GM19467 (cell line): Measurements from ENCODE around the gene RIN1.

Source experiments
- ATAC-seq: cut with Tn5 transposase; IDR thresholded peaks from one replicate; pipeline ENCODE4 v1.9.1; 2021; ENCODE audit warnings: mild to moderate bottlenecking, moderate library complexity; ENCODE audit not compliant: unreplicated experiment

The RIN1 gene

DNA sequence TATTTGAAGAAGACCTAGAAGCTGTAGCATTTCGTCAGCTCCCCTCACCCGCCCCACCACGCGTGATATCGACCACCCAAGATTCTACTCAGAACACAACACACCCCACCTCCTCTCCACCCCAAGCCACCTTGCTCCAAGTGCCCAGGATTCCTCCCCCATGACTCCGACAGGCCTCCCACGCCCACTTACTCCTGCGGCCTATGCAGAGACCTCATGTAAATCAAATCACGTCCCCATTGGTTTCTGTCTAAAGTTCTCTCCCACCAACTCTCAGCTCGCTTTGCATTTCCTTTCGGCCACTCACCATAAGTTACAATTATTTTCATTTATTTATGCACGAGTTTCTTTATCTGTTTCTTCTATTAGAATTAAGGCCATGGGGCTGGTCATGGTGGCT lies 33.6 kb downstream of the RIN1 start:
- ATAC-seq, result no peak

DNA sequence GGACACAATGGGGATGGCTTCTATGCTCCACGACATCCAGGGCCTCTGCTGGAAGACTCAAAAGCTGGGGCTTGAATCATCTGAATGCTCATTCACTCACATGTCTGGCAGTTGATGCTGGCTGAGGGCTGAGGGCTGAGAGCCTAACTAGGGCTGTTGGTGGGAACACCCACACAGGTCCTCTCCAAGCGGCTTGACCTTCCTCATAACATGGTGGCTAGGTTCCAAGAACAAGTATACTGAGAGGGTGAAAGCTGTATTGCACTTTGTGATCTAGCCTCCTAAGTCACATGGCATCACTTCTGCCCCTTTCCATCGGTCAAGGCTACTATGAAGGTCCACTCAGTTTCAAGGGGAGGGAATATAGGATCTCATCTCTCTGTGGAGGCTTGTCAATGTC lies 37.0 kb downstream of the RIN1 start:
- no peak for ATAC-seq

DNA sequence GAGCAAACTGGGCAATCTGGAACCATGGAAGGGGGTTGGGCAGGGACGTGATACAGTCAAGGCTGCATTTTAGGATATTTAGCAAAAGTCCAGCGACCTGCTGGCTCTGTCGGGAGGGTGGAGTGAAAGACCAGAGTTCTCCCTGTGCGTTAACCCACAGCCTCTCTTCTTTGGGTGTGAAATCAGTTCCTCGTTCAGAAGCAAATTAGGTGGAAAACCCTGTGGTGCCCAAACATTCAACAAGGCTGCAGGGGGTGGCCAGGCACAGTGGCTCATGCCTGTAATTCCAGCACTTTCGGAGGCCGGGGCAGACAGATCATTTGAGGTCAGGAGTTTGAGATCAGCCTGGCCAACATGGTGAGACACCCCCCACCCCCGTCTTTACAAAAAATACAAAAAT lies 38.6 kb downstream of the RIN1 start:
- no peak for ATAC-seq

GRCh38 chr11:66294626-66295620 lies 41.3 kb downstream of the RIN1 start:
- no peak for ATAC-seq

GRCh38 chr11:66293777-66294625 lies 42.2 kb downstream of the RIN1 start:
- ATAC-seq, result no peak

DNA sequence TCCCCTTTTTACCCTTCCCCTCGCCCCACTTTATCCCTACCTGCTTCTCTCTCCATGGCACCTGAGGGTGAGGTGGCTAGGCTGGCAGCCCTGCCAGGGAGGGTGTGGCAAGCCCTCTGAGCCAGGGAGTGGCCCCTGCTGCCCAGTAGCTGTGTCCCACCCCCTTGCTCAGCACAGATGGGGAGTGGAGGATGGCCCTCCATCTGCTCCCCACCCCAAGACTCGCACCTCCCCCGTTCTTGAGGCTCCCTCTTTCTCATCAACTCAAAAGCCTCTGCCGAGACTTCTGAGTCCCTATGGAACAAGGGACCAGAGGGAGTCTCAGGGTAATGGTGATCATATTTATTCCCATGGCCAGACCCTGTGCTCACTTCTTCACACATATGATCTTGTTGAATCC lies 42.9 kb downstream of the RIN1 start:
- ATAC-seq, result no peak

DNA sequence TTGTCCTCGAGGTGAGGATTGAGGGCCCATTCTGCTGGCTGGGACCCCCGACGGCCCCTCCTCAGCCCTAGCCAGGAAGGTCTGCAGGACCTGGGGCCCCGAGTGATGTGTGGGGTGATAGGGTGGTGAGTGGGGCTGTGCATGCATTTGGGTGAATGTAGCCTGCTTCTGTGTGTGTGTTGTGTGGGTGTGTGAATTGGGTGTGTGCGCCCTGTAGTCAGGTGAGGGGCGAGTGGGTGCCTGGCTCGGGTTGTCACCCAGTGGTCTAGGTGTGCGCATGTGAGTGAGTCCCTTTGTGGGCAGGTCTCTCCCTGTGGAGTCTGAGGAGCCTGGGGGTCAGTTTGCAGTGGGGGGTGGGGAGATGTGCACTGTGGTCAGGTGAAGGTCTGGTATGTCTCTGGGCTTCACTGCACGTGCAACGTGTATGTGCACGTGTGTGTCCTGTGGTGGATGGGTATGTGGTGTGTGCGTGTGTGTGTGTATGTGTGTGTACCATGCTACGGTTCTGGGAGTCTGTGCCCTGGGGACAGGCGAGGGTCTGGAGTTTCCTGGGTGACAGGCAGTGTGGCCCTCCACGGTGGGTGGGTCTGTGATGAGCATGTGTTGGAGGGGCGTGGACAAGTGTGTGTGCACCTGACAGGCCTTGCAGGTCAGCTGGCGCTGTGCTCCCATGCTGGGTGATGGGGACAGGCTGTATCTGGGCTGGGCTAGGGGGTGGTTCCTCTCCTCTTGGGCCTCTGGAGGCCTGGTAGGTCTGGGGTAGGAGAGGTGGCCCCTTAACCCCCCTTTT lies 43.5 kb downstream of the RIN1 start:
- no peak for ATAC-seq

GRCh38 chr11:66291706-66292542 lies 44.3 kb downstream of the RIN1 start, which contains the start of gene TMEM151A:
TSS of gene TMEM151A (plus strand) at chr11:66291894. CDS start at chr11:66292014, 120 bp downstream.
- ATAC-seq, result no peak

DNA sequence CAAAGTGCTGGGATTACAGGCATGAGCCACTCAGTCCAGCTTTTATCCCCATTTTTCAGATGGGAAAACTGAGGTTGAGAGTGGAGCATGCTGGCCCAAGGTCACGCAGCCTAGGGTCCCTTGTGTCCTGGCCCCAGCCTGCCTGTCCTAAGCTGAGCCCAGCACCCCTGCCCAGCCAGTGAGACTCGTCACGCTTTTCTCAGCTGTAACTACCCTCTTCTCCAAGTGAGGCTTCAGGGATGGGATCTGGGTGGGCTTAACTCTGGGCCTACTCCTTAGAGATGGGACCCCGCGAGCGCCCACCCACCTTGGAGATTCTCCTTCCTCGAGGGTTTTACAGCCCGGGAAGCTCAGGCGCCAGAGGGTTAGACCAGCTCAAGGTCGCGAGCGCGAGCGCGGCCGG lies 44.9 kb downstream of the RIN1 start:
- no peak for ATAC-seq

- ATAC-seq, result no peak
Measured at GRCh38 chr11:66290330-66290621, 46.0 kb downstream of the RIN1 start.

- ATAC-seq, result peak; percentile 30
Measured at GRCh38 chr11:66289548-66290329, 46.5 kb downstream of the RIN1 start.

DNA sequence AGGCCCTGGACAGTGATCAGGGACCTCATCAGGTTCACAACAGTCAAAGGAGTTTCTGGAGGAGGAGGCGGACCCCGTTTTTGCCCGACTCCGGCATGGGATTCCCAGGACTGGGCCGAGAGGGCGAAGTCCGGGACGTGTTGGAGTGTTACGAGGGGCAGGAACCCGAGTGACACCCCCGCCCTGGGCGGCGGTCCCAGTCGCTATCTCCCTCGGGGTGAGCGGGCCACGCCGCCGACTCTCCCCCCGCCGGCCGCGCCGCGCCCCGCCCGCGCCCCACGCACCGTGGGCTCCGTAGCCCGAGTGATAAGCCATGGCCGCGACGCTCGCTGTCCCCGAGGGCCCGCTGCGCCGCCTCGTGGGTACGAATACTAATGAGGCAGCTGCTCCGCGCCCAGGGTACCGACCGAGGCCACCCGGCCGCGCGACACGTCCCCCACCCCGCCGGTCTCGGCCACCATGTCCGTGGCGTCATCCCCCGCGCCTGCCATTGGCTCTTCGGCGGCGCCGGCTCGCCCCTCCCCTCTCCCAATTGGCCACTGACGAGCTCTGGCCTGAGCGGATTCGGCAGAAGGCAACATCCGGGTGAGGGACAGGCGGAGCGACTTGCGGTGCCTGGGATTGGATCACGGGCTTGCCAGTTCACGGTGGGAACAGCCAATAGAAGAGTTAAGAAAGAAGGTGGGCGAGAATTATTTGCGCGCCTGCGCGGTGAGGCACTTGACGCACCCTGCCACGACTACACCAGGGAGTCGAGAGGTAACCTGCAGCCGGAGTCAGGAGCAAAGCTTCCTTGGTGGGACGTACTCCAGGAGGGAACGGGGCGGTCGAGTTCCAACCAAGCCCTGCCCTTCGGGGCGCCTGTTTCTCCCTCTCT lies 47.3 kb downstream of the RIN1 start, which contains the start of gene YIF1A:
TSS of gene YIF1A (minus strand) at position 473 of the 877 bp plus-strand sequence. CDS start at position 315, 158 bp downstream.
- ATAC-seq, result peak; percentile 88

DNA sequence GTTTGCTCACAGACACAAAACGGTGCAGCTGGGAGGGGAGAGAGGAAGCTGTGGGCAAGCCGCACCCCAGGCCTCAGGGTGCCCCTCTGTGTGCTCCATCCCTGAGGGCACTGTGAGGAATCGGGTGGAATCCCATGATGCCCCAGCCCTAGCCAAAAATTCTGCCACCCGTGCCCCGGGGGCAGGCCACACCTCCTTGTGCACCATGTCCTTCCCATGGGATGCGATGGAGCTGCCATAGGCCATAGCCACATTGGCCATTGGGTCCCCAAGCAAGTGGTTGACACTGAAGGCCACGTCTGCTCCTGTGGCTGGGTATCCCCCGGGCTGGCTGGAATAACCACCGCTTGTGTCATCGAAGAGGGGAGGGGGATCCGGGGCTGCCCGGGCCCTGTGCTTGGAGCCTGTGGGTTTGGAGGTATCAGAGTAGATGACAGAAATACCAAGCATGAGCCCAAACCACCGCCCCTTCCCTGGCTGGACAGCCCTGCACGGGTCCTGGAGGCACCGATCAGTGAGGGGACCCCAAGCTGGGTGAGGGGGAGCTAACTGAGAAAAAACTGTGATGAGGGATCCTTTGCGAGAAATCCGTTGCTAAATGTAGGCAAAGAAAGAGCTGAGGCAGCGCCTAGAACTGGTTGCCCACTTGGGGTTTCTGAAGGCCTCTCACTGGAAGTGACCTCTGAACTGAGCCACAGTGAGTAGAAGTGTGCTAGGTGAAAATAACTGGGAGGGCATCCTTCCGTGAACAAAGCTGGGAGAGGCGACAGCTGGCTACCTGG lies 48.2 kb downstream of the RIN1 start:
- no peak for ATAC-seq

GRCh38 chr11:66287211-66287888 lies 48.9 kb downstream of the RIN1 start:
- no peak for ATAC-seq

DNA sequence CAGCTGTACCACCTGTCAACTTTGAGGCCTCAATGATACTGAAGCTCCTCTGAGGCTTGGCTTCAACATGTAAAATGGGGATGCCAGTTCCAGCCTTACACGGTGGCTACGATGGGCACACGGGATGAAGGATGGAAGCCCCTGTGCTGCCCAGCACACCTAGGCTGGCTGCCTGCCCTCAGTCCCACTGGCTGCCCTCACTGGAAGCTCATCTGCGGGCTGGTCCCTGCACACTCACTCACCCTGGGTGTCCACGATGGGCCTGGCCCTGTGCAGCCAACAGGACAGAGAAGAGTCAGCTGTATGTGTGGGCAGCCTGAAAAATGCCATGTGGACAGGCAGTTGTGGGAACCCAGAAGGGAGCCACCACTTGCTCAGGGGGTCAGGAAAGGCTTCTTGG lies 49.5 kb downstream of the RIN1 start:
- no peak for ATAC-seq

DNA sequence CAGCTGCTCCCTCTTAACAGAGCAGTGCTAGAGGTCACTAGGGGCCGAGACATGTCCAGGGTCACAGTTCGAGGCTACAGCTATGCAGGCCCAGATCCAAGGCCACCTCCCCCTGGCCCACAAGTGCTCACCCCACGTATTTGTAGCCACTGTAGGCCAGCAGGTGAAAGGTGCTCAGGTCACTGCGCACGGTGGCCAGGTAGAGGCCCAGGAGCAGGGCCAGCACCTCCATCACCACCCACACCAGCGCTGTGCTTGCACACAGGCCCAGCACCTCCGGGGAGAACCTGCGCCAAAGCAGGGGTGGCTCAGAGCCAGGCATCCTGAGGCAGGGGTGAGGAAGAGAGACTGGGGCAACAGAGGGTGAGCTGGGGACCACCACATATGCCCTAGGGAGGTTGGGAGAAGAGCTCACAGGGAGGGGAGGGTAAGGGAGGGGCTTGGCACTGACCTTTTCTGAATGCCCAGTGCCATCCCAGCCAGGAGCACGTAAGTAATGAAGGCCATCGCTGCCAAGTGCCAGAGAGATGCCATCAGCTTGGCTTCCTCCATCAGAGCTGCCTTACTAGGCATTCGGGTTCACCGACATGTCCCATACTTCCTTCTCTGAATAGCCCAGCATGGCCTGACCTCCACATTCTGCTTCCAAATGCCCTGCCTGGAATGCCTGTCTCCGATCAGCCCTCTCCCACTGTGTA lies 50.8 kb downstream of the RIN1 start:
- ATAC-seq, result no peak
